Activated naive CD4-positive, alpha-beta T cell treated with anti-CD3 and anti-CD28 coated beads, Interleukin-2, amount 10 ng/mL, durations not matched to agents 5 hours and 36 hours (primary cell): ENCODE results near the gene SLC6A11. TPM values are rescaled to one million over a fixed set of nuclear protein-coding genes. Genes with fewer than 3 reads are reported as not detected.

ENCODE experiments used
- total RNA-seq, 2 experiments: library from RNA; stranded (reverse); gene quantifications; one replicate each; pipeline ENCODE4 v1.2.3, GENCODE V29; 2021

The SLC6A11 gene
- not detected for total RNA-seq

DNA sequence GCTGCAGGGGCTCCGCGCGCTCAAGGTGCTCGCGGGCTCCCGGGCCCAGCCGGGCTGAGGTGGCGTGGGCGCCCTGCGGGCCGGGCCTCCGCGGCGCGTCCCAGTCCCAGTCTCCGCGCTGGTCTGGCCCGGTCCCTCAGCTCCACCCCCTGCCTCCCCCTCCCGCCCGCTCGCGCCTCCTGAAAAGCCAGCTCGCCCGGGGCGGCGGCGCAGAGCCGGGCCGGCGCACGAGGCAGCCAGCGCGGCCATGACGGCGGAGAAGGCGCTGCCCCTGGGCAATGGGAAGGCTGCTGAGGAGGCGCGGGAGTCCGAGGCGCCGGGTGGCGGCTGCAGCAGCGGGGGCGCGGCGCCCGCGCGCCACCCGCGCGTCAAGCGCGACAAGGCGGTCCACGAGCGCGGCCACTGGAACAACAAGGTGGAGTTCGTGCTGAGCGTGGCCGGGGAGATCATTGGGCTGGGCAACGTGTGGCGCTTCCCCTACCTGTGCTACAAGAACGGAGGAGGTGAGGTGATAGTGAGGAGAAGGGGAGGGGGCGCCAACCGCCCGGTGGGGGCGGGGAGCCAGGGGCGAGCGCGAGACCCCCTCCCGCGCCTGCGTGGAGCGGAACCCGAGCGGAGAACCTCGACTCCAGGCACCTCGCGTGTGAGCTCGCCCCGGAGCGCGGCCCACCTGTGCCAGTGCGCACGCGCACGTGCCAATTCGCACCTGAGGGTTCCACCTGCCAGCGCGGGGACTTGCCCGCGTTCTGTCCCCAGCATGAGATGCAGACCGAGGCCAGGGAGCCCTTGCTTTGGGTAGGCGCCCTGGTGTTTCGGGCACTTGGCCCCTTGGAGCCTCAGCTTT, at the start of gene SLC6A11:
Gene SLC6A11 (plus strand): TSS at position 210 of the 844 bp plus-strand sequence. CDS start 38 bp downstream, at position 248.

Other genes with a start within 250 kb of the SLC6A11 start
- gene SLC6A1, start 176.5 kb downstream of the SLC6A11 start, total RNA-seq, result not detected